Measurements from ENCODE around the gene PRM1.

Gene PRM1

GRCh38 chr16:11280616-11281522 is at the start of gene PRM1:
TSS of gene PRM1 (minus strand) at chr16:11281330. CDS start at chr16:11281238, 92 bp downstream.
- DNase-seq = no peak

- no peak for DNase-seq
These were observed 49.6 kb upstream of the PRM1 start for GRCh38 chr16:11330526-11331237.

- no peak for DNase-seq
These were observed 48.8 kb upstream of the PRM1 start for GRCh38 chr16:11329891-11330290.

GRCh38 chr16:11329071-11329491 is 48.0 kb upstream of the PRM1 start:
- DNase-seq = no peak

- peak; percentile 91 for DNase-seq
These were observed 47.3 kb upstream of the PRM1 start for GRCh38 chr16:11328172-11329070.

- DNase-seq = no peak
These were observed 46.4 kb upstream of the PRM1 start for GRCh38 chr16:11327277-11328171.

GRCh38 chr16:11326737-11327276 is 45.7 kb upstream of the PRM1 start:
- no peak for DNase-seq

- DNase-seq = no peak
These were observed 45.1 kb upstream of the PRM1 start for GRCh38 chr16:11326084-11326736.

GRCh38 chr16:11325404-11326083 is 44.4 kb upstream of the PRM1 start:
- DNase-seq = no peak

GRCh38 chr16:11323551-11324336 is 42.6 kb upstream of the PRM1 start:
- DNase-seq = no peak

- DNase-seq = no peak
These were observed 41.7 kb upstream of the PRM1 start for GRCh38 chr16:11322823-11323222.

- no peak for DNase-seq
These were observed 40.5 kb upstream of the PRM1 start for GRCh38 chr16:11321662-11322061.

- DNase-seq = no peak
These were observed 39.0 kb upstream of the PRM1 start for GRCh38 chr16:11320170-11320569.

GRCh38 chr16:11319529-11320146 is 38.5 kb upstream of the PRM1 start:
- peak; percentile 43 for DNase-seq

GRCh38 chr16:11318817-11319216 is 37.7 kb upstream of the PRM1 start:
- no peak for DNase-seq

GRCh38 chr16:11316331-11317015 is 35.3 kb upstream of the PRM1 start:
- no peak for DNase-seq

GRCh38 chr16:11315510-11315909 is 34.4 kb upstream of the PRM1 start:
- DNase-seq = peak; percentile 45

GRCh38 chr16:11314309-11314894 is 33.3 kb upstream of the PRM1 start:
- DNase-seq = no peak

Measured in NCI-H226 (cell line).